Measurements from ENCODE around the gene NAV1. TPM values are rescaled to one million over a fixed set of nuclear protein-coding genes. Genes with fewer than 3 reads are reported as not detected.

The NAV1 gene
- total RNA-seq, 2 experiments from 2014 or later: 1.6 to 2.1 TPM

DNA sequence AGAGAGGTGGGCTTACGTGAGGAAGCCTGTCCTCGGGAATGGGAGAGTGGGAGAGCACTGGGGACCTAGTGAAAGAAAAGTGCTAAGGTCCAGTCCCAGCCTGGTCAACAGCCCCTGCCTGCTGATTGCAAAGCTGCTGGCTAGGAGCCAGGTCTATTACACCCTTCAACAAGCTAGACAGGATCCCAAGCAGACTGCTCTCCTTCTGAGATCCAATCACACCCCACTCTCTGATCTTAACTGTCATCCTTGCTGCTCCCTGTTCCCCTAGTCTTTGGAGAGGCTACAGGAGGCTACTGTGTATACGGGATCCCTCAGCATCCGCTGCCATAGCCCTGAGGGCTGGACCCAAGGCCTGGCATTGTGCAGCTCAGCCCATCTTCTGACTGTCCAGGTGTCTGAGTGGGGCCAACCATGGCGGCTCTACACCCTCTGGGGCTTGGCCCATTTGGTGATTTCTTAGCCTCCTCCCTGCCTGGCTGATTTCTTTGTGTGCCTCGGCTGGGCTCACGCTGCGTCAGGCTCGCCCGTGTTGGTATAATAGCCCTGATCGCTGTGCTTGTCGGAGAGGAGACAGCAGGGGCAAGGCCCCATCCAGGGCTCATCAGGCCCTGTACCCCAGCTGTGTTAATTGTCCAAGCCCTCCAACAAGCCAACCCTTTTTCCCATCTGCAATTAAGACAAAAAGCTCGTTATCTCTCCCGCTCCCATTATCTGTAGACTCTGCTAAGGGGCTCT is 43.9 kb downstream of the NAV1 start:
- DNase-seq: no peak
- intact Hi-C loops (cut with micrococcal nuclease): no loop called here

GRCh38 chr1:201583663-201584062 is 44.7 kb downstream of the NAV1 start:
- Mint-ChIP-seq H3K27me3 (peaks cover 9% of the 10 kb centered on the region), H3K36me3 (ENCODE audit: low read depth) (no peaks in the 10 kb centered on the region), H3K4me1 (ENCODE audit: low read depth) (no peaks in the 10 kb centered on the region), H3K4me3 (no peak overlapping the region), H3K9me3 (no peaks in the 10 kb centered on the region), H3K27ac (no peak overlapping the region)
- DNase-seq: no peak
- intact Hi-C loops (cut with micrococcal nuclease): no loop called here
- POLR2A ChIA-PET: no interaction called here
- TF ChIP-seq, protein P1, sequence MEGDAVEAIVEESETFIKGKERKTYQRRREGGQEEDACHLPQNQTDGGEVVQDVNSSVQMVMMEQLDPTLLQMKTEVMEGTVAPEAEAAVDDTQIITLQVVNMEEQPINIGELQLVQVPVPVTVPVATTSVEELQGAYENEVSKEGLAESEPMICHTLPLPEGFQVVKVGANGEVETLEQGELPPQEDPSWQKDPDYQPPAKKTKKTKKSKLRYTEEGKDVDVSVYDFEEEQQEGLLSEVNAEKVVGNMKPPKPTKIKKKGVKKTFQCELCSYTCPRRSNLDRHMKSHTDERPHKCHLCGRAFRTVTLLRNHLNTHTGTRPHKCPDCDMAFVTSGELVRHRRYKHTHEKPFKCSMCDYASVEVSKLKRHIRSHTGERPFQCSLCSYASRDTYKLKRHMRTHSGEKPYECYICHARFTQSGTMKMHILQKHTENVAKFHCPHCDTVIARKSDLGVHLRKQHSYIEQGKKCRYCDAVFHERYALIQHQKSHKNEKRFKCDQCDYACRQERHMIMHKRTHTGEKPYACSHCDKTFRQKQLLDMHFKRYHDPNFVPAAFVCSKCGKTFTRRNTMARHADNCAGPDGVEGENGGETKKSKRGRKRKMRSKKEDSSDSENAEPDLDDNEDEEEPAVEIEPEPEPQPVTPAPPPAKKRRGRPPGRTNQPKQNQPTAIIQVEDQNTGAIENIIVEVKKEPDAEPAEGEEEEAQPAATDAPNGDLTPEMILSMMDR (IDR thresholded peaks at IDR 0.05): no peak
- no peak for ATAC-seq
- CTCF ChIA-PET: no interaction called here

More for the DNA sequence above, 43.9 kb downstream of the NAV1 start:
- Mint-ChIP-seq H3K27ac (no peak overlapping the region), H3K27me3 (peaks cover 10% of the 10 kb centered on the region), H3K36me3 (ENCODE audit: low read depth) (no peaks in the 10 kb centered on the region), H3K4me1 (ENCODE audit: low read depth) (no peaks in the 10 kb centered on the region), H3K4me3 (no peak overlapping the region), H3K9me3 (peaks cover 2% of the 10 kb centered on the region)
- TF ChIP-seq, protein P1 (IDR thresholded peaks at IDR 0.05): no peak
- ChIA-PET CTCF (no interaction called here), POLR2A (no interaction called here)
- ATAC-seq: no peak

DNA sequence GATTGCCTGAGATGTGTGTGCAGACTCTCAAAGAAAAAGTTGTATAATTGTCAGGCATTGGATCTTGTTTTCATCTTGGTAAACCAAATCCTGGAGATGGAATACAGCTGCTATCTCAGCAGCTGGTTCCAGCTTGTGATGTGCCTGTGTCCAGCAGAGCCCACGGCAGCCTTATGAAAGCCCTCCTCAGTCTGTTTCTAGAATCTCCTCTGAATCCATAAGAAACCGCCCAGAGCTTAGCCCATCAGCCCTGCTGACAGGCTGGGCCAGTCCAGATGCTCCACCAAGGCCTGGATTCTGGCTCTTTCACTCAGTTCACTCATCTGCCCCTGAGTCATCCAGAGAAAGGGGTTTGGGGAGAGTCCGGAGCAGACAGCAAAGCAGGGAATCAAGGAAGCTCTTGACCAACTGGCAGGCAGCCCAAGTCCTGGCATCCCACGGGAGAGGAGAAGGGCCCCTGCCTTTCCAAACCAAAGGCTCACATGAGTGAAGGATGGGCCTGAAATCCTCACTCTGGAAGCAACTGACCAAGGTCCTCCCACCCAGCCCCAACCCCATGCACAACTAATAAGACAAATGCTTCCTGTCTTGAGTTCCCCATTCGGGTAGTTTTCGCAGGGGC is 45.7 kb downstream of the NAV1 start:
- no peaks in the 10 kb centered on the region for H3K9me3 Mint-ChIP-seq
- TF ChIP-seq, protein P1 (IDR thresholded peaks at IDR 0.05): no peak
- CTCF ChIA-PET: no interaction called here
- ATAC-seq (no peak), DNase-seq (no peak)
- intact Hi-C loops (cut with micrococcal nuclease): no loop called here
- peaks cover 9% of the 10 kb centered on the region for H3K27me3 Mint-ChIP-seq
- H3K4me3 Mint-ChIP-seq: no peak overlapping the region
- H3K27ac Mint-ChIP-seq: no peak overlapping the region
- POLR2A ChIA-PET: no interaction called here
- H3K4me1 Mint-ChIP-seq (ENCODE audit: low read depth): no peaks in the 10 kb centered on the region
- no peaks in the 10 kb centered on the region for H3K36me3 Mint-ChIP-seq (ENCODE audit: low read depth)

- DNase-seq (no peak), ATAC-seq (no peak)
- intact Hi-C loops (cut with micrococcal nuclease): no loop called here
- H3K36me3 Mint-ChIP-seq (ENCODE audit: low read depth): no peaks in the 10 kb centered on the region
- H3K4me1 Mint-ChIP-seq (ENCODE audit: low read depth): no peaks in the 10 kb centered on the region
- no peaks in the 10 kb centered on the region for H3K9me3 Mint-ChIP-seq
- ChIA-PET POLR2A (no interaction called here), CTCF (no interaction called here)
- TF ChIP-seq, protein P1 (IDR thresholded peaks at IDR 0.05): no peak
- no peak overlapping the region for H3K27ac Mint-ChIP-seq
- peaks cover 9% of the 10 kb centered on the region for H3K27me3 Mint-ChIP-seq
- H3K4me3 Mint-ChIP-seq: no peak overlapping the region
These were observed 46.2 kb downstream of the NAV1 start for GRCh38 chr1:201585093-201585483.

DNA sequence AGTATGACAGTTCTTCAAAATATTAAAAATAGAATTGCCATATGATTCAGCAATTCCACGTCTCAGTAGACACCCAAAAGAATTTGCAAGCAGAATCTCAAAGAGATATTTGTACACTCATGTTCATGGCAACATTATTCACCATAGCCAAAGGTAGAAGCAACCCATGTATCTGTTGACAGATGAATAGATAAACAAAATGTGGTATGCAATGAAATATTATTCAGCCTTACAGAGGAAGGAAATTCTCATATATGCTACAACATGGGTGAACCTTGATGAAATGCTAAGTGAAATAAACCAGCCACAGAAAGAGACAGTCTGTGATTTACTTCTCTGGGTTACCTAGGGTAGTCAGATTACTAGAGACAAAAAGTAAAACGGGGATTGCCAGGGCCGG is 47.0 kb downstream of the NAV1 start:
- intact Hi-C loops (cut with micrococcal nuclease): no loop called here
- H3K27ac Mint-ChIP-seq: no peak overlapping the region
- H3K36me3 Mint-ChIP-seq (ENCODE audit: low read depth): no peaks in the 10 kb centered on the region
- ATAC-seq: no peak
- no peak overlapping the region for H3K4me3 Mint-ChIP-seq
- POLR2A ChIA-PET: no interaction called here
- H3K9me3 Mint-ChIP-seq: no peaks in the 10 kb centered on the region
- TF ChIP-seq, protein P1 (IDR thresholded peaks at IDR 0.05): no peak
- no peak for DNase-seq
- no peaks in the 10 kb centered on the region for H3K4me1 Mint-ChIP-seq (ENCODE audit: low read depth)
- H3K27me3 Mint-ChIP-seq: peaks cover 9% of the 10 kb centered on the region
- CTCF ChIA-PET: no interaction called here

Measured in activated CD8-positive, alpha-beta T cell treated with anti-CD3 and anti-CD28 coated beads for 36 hours (primary cell).